ENCODE data around the gene PROSER3. TPM values are rescaled to one million over a fixed set of nuclear protein-coding genes. Genes with fewer than 3 reads are reported as not detected.

PROSER3 gene
- polyA plus RNA-seq, 1 experiment: 5.2 TPM

GRCh38 chr19:35807633-35808032, 49.7 kb downstream of the PROSER3 start:
- no peak for DNase-seq (ENCODE audit: low read depth, low spot score)

DNA sequence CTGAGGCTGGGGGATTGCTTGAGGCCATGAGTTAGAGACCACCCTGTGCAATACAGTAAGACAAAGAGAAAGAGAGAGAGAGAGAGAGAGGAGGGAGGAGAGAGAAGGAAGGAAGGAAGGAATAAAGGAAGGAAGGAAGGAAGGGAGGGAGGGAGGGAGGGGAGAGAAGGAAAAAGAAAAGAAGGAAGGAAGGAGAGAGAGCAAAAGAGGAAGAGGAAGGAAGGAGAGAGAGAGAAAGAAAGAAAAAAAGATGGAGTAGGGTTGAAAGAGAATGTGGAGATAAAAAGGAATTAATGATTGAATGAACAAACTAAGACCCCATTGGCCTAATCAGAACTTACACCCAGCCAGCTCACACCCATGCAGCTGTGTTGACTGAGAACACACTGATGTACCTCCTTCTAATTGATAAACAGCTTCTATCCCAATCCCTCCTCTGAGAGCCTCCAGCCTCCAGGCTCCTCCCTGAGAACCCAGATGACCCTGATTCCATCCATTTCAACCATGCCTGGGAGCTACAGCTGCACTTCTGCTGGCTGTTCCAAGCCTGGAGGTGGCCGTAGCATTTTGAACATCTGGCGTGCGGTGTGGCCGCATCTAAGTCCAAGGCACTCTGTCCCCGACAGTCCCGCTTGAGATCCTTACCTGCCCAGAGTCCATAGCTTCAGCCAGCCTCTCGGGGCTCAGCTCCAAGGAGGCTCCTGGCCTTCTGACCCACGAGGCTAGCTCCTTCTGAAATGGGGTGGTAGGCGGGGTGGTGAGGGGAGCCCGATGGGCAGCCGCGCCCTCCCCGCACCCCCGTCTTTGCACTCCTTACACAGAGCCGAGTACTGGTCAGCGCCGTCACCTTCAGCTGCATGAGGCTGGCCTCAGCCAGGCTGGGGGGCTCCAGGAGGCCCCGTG, 53.6 kb downstream of the PROSER3 start:
- TF ChIP-seq, protein P1, sequence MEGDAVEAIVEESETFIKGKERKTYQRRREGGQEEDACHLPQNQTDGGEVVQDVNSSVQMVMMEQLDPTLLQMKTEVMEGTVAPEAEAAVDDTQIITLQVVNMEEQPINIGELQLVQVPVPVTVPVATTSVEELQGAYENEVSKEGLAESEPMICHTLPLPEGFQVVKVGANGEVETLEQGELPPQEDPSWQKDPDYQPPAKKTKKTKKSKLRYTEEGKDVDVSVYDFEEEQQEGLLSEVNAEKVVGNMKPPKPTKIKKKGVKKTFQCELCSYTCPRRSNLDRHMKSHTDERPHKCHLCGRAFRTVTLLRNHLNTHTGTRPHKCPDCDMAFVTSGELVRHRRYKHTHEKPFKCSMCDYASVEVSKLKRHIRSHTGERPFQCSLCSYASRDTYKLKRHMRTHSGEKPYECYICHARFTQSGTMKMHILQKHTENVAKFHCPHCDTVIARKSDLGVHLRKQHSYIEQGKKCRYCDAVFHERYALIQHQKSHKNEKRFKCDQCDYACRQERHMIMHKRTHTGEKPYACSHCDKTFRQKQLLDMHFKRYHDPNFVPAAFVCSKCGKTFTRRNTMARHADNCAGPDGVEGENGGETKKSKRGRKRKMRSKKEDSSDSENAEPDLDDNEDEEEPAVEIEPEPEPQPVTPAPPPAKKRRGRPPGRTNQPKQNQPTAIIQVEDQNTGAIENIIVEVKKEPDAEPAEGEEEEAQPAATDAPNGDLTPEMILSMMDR (IDR thresholded peaks at IDR 0.05; ENCODE audit: low read depth, low read length): no peak
- Histone ChIP-seq H3K27me3 (ENCODE audit: control insufficient read depth, insufficient read depth, low read length) (peaks cover 21% of the 10 kb centered on the region), H3K4me3 (ENCODE audit: low read depth, low read length) (no peak overlapping the region), H3K9me3 (ENCODE audit: control insufficient read depth, insufficient read depth, low read length) (no peaks in the 10 kb centered on the region), H3K27ac (ENCODE audit: low read depth, low read length) (no peak overlapping the region)
- no peak for DNase-seq (ENCODE audit: low read depth, low spot score)
- CTCF ChIA-PET: no interaction called here
- POLR2A ChIA-PET: no interaction called here

More at GRCh38 chr19:35807633-35808032, 49.7 kb downstream of the PROSER3 start:
- Histone ChIP-seq H3K4me3 (ENCODE audit: low read depth, low read length) (no peak overlapping the region), H3K9me3 (ENCODE audit: control insufficient read depth, insufficient read depth, low read length) (no peaks in the 10 kb centered on the region), H3K27ac (ENCODE audit: low read depth, low read length) (no peak overlapping the region), H3K27me3 (ENCODE audit: control insufficient read depth, insufficient read depth, low read length) (peaks cover 16% of the 10 kb centered on the region)
- ChIA-PET CTCF (no interaction called here), POLR2A (no interaction called here)
- TF ChIP-seq, protein P1 (IDR thresholded peaks at IDR 0.05; ENCODE audit: low read depth, low read length): no peak

DNA sequence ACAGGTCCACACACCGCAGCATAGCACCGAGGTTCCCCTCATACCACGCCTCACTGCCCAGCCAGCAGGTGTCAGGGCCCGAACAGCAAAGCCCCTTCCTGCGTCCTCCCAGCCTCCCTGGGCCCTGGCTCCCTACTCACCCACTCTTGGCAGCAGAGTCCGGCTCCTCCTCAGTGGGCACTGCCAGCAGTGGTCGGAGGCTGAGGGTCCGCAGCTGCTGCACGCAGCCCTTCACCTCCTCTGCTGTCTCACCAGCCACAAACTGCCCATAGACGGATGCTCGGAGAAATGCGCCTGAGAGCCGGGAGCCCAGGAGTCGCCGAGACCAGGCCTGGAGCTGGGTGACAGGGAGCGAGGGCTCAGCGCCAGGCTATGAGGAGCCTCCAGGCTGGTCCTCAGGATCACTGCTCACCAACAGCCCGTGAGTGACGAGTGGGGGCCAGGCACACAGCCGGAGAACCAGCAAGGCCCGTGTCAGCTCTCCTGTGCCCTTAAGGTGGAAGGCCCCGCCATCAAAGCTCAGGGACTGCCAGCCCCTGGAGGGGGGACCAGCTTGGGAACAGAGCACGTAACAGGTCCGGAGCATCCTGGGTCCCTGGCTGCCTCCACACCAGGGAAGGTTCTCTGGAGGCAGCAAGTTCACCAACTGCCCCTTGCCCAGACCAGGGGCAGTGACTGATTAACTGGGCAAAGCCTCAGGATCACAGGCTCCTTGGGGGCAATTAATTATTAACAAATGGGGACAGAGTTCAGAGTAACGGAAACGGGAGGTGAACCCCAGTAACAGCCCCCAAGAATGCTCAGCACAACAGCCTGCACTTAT, 54.5 kb downstream of the PROSER3 start, which contains the start of gene PRODH2:
TSS of gene PRODH2 (minus strand) at position 626 of the 823 bp plus-strand sequence. CDS start at position 586, 40 bp downstream.
- H3K9me3 ChIP-seq (ENCODE audit: control insufficient read depth, insufficient read depth, low read length): no peaks in the 10 kb centered on the region
- TF ChIP-seq, protein P1 (IDR thresholded peaks at IDR 0.05; ENCODE audit: low read depth, low read length): no peak
- H3K27ac ChIP-seq (ENCODE audit: low read depth, low read length): no peak within 1 kb of the TSS
- ChIA-PET POLR2A (no interaction called here), CTCF (no interaction called here)
- peaks cover 20% of the 10 kb centered on the region for H3K27me3 ChIP-seq (ENCODE audit: control insufficient read depth, insufficient read depth, low read length)
- H3K4me3 ChIP-seq (ENCODE audit: low read depth, low read length): no peak within 1 kb of the TSS
- DNase-seq (ENCODE audit: low read depth, low spot score): no peak

- DNase-seq (ENCODE audit: low read depth, low spot score): no peak
- no peak overlapping the region for H3K27ac ChIP-seq (ENCODE audit: low read depth, low read length)
- TF ChIP-seq, protein P1 (IDR thresholded peaks at IDR 0.05; ENCODE audit: low read depth, low read length): no peak
- POLR2A ChIA-PET: no interaction called here
- no peaks in the 10 kb centered on the region for H3K9me3 ChIP-seq (ENCODE audit: control insufficient read depth, insufficient read depth, low read length)
- peaks cover 18% of the 10 kb centered on the region for H3K27me3 ChIP-seq (ENCODE audit: control insufficient read depth, insufficient read depth, low read length)
- no peak overlapping the region for H3K4me3 ChIP-seq (ENCODE audit: low read depth, low read length)
- CTCF ChIA-PET: no interaction called here
Observed at GRCh38 chr19:35813043-35813890, 55.3 kb downstream of the PROSER3 start.
